GM12892 (cell line): Measurements from ENCODE around the gene GMFB.

Experiments used
- DNase-seq: peaks from one replicate; pipeline ENCODE4 v3.0.0; 2011; ENCODE audit not compliant: insufficient read length
- FAIRE-seq: peaks from 2 replicates; lab custom pipeline; 2011; peaks lifted over from hg19 to GRCh38; lab: Jason Lieb, UNC
- POLR2A ChIP-seq: IDR thresholded peaks from 2 replicates; pipeline ENCODE4 v1.6.1; 2011; ENCODE audit warnings: low read depth, low read length, control low read depth
- POLR2AphosphoS5 ChIP-seq: IDR thresholded peaks from 2 replicates; pipeline ENCODE4 v1.6.1; 2011; ENCODE audit warnings: low read depth, low read length, control low read depth
- TAF1 ChIP-seq: IDR thresholded peaks from 2 replicates; pipeline ENCODE4 v1.6.1; 2011; ENCODE audit warnings: low read depth, mild to moderate bottlenecking, control low read depth, low read length, borderline replicate concordance

The GMFB gene

GRCh38 chr14:54489318-54489683, 521 bp upstream of the GMFB start:
- DNase-seq (no peak), FAIRE-seq (no peak)
- no peak for TF ChIP-seq TAF1
- TF ChIP-seq POLR2A: no peak
- no peak for TF ChIP-seq POLR2AphosphoS5

GRCh38 chr14:54488318-54488645, 498 bp downstream of the GMFB start:
- TF ChIP-seq TAF1 (no peak), POLR2AphosphoS5 (no peak; the same call in 1 of the 2 replicates), POLR2A (no peak)
- no peak for DNase-seq
- no peak for FAIRE-seq

GRCh38 chr14:54487771-54488170, 1.0 kb downstream of the GMFB start:
- no peak for DNase-seq
- no peak for TF ChIP-seq POLR2AphosphoS5
- no peak for TF ChIP-seq TAF1
- no peak for TF ChIP-seq POLR2A

GRCh38 chr14:54486685-54487084, 2.1 kb downstream of the GMFB start:
- no peak for TF ChIP-seq POLR2A
- no peak for TF ChIP-seq TAF1
- no peak for TF ChIP-seq POLR2AphosphoS5
- no peak for DNase-seq
- peak; percentile 17 for FAIRE-seq

More at GRCh38 chr14:54487771-54488170, 1.0 kb downstream of the GMFB start:
- FAIRE-seq: no peak

- FAIRE-seq: no peak
- no peak for DNase-seq
- TF ChIP-seq POLR2A (no peak), TAF1 (no peak), POLR2AphosphoS5 (no peak)
Measured at GRCh38 chr14:54483846-54484245, 4.9 kb downstream of the GMFB start.

- TF ChIP-seq TAF1 (no peak), POLR2A (no peak), POLR2AphosphoS5 (no peak)
- DNase-seq (no peak), FAIRE-seq (peak; percentile 84)
Measured at GRCh38 chr14:54483073-54483745, 5.6 kb downstream of the GMFB start.

GRCh38 chr14:54481695-54482094, 7.1 kb downstream of the GMFB start:
- FAIRE-seq (peak; percentile 38), DNase-seq (no peak)
- TF ChIP-seq TAF1 (no peak), POLR2A (no peak), POLR2AphosphoS5 (no peak)

- DNase-seq: no peak
- no peak for TF ChIP-seq TAF1
- TF ChIP-seq POLR2A: no peak
- TF ChIP-seq POLR2AphosphoS5: no peak
- no peak for FAIRE-seq
Measured at GRCh38 chr14:54480830-54481562, 7.8 kb downstream of the GMFB start.

GRCh38 chr14:54478636-54479215, 10.1 kb downstream of the GMFB start:
- no peak for FAIRE-seq
- TF ChIP-seq TAF1 (no peak), POLR2AphosphoS5 (no peak), POLR2A (no peak)
- no peak for DNase-seq

- no peak for TF ChIP-seq TAF1
- TF ChIP-seq POLR2A: no peak
- TF ChIP-seq POLR2AphosphoS5: no peak
- no peak for FAIRE-seq
- DNase-seq: no peak
Measured at GRCh38 chr14:54475911-54476310, 12.9 kb downstream of the GMFB start.

GRCh38 chr14:54475187-54475899, 13.4 kb downstream of the GMFB start:
- FAIRE-seq (peak; percentile 42), DNase-seq (no peak)
- TF ChIP-seq POLR2AphosphoS5: no peak
- no peak for TF ChIP-seq POLR2A
- TF ChIP-seq TAF1: no peak
